Lower leg skin (tissue), 3 donors: ENCODE measurements around the gene LY6G6D.

Source experiments
- CTCF ChIP-seq, 3 donors: fragments of 450-650 bp; IDR thresholded peaks; one replicate each; pipeline ENCODE4 v1.5.1; 2016; ENCODE audit warnings: antibody characterized with exemption in 3 of 3, mild to moderate bottlenecking in 3 of 3, moderate library complexity in 2 of 3
- POLR2A ChIP-seq, 2 donors: fragments of 450-650 bp; IDR thresholded peaks; one replicate each; pipeline ENCODE4 v1.6.1; 2016 to 2017; ENCODE audit warnings: antibody characterized with exemption in 2 of 2, mild to moderate bottlenecking in 1 of 2, moderate library complexity in 1 of 2

- TF ChIP-seq CTCF (IDR thresholded peaks at IDR 0.05) (no peak), POLR2A (IDR thresholded peaks at IDR 0.05) (no peak)
Observed at GRCh38 chr6:31741815-31742214, 26.7 kb downstream of the LY6G6D start.
